ENCODE results near the gene BIN1.

The BIN1 gene

DNA sequence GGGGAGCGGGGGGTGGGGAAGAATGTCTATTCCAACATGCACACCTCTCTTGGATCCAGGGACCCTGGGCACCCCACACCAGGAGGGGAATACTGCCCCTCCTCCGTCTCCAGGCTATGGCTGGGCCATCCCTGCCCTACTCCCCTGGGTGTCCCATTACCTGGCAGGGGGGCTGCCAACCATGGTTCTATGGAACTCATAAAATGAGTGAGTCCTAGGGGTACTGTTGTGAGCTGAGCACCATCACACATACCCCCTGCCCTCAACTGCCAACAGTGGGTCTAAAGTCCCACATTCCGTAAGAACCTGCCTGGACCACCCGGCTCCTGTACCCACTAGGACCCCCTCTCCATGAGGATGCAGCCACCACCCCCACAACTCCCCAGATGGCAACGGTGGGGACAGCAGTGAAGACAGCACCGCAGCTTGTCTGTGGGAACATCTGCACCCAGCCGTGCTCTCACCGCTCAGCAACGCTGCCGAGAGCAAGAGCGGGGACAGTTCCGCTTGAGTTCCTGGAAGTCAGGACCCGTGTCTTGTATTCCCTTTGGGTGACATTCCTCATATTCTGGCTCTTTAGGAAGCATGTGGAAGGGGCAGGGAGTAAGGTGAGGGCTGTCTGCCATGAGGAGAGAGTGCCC, 41.5 kb downstream of the BIN1 start:
- TF ChIP-seq POLR2A (IDR thresholded peaks at IDR 0.05; ENCODE audit: low read depth, low read length) (no peak), POU2F2 (IDR thresholded peaks at IDR 0.05; ENCODE audit: low read depth, low read length) (no peak), TAF1 (IDR thresholded peaks at IDR 0.05; ENCODE audit: low read depth, low read length) (no peak), POLR2AphosphoS5 (IDR thresholded peaks at IDR 0.05; ENCODE audit: low read depth, low read length) (no peak), SPI1 (IDR thresholded peaks at IDR 0.05; ENCODE audit: low read depth, low read length) (no peak), PAX5 (IDR thresholded peaks at IDR 0.05; ENCODE audit: insufficient read depth, low read length, severe bottlenecking) (no peak)
- FAIRE-seq, result peak; percentile 5
- no peak for DNase-seq (ENCODE audit: insufficient read length, low spot score)

DNA sequence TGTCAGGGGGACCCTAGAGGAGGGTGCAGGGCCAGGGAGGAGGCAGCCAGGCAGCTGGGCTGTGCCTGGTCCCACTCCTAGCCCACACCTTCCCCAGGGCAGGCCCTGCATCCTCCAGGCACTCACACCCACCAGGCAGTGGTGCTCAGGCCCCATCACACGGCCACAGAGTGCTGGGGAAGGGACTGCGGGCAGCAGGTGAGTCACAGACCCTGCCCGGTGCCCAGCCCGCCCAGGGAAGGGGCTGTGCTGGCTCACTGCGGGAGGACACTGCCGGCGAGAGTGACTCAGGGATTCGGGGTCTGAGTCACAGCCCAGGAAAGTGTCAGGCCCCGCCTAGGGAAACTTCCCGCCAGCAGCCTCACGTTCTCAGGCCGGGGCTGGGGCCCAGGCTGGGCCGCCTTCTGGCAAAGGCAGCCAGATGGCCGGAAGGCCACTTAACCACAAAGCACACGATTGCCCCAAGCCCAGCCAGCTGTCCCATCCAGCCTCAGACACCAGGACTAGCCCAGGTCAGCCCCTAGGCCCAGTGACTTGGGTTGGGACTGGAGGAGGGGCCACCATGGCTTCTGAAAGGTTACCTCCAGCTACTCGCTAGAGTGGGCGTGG, 42.2 kb downstream of the BIN1 start:
- peak; percentile 82 for FAIRE-seq
- DNase-seq (ENCODE audit: insufficient read length, low spot score), result peak; percentile 86
- no peak for TF ChIP-seq SPI1 (IDR thresholded peaks at IDR 0.05; ENCODE audit: low read depth, low read length)
- TF ChIP-seq POLR2A (IDR thresholded peaks at IDR 0.05; ENCODE audit: low read depth, low read length), result no peak
- no peak for TF ChIP-seq POLR2AphosphoS5 (IDR thresholded peaks at IDR 0.05; ENCODE audit: low read depth, low read length)
- TF ChIP-seq POU2F2 (IDR thresholded peaks at IDR 0.05; ENCODE audit: low read depth, low read length), result no peak
- TF ChIP-seq TAF1 (IDR thresholded peaks at IDR 0.05; ENCODE audit: low read depth, low read length), result no peak
- TF ChIP-seq PAX5 (IDR thresholded peaks at IDR 0.05; ENCODE audit: insufficient read depth, low read length, severe bottlenecking), result no peak

DNA sequence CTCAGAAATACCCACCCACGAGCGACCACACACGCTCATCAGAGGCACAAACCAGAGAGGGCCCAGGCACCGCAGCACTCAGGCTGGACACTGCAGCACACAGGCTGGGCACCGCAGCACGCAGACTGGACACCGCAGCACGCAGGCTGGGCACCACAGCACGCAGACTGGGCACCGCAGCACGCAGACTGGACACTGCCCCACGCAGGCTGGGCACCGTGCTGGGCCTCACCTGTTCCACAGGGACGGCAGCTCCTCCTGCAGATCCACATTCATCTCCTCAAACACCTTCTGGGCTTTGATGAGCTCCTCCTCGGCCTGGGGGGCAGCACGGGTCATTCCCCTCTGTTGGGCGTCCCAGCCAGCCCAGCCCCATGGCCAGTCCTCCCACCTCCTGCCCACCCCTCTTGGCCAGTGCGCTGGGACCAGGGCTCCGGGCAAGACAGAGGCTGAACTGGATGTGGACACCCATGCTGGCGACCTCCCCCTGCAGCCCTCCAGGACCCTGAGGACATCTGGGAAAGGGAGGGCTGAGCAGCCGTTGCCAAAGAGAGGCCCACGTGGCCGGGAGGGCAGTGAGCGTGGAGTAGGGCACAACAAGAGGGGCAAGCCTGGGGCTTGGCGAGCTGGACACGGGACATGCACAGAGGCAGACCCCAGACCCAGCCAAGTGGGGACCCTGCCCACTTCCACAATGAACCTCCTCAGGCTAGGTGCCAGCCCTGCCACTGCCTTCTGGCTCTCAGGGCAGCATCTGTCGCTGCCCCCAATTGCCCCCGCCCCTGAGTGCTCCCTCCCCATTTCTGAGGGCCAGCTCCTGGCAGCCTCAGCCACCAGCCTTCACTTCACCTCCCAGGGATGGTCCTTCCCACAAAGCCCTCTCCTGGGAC, 43.0 kb downstream of the BIN1 start:
- no peak for FAIRE-seq
- TF ChIP-seq POLR2AphosphoS5 (IDR thresholded peaks at IDR 0.05; ENCODE audit: low read depth, low read length) (no peak), PAX5 (IDR thresholded peaks at IDR 0.05; ENCODE audit: insufficient read depth, low read length, severe bottlenecking) (no peak), TAF1 (IDR thresholded peaks at IDR 0.05; ENCODE audit: low read depth, low read length) (no peak), POLR2A (IDR thresholded peaks at IDR 0.05; ENCODE audit: low read depth, low read length) (no peak), SPI1 (IDR thresholded peaks at IDR 0.05; ENCODE audit: low read depth, low read length) (no peak)
- no peak for DNase-seq (ENCODE audit: insufficient read length, low spot score)

DNA sequence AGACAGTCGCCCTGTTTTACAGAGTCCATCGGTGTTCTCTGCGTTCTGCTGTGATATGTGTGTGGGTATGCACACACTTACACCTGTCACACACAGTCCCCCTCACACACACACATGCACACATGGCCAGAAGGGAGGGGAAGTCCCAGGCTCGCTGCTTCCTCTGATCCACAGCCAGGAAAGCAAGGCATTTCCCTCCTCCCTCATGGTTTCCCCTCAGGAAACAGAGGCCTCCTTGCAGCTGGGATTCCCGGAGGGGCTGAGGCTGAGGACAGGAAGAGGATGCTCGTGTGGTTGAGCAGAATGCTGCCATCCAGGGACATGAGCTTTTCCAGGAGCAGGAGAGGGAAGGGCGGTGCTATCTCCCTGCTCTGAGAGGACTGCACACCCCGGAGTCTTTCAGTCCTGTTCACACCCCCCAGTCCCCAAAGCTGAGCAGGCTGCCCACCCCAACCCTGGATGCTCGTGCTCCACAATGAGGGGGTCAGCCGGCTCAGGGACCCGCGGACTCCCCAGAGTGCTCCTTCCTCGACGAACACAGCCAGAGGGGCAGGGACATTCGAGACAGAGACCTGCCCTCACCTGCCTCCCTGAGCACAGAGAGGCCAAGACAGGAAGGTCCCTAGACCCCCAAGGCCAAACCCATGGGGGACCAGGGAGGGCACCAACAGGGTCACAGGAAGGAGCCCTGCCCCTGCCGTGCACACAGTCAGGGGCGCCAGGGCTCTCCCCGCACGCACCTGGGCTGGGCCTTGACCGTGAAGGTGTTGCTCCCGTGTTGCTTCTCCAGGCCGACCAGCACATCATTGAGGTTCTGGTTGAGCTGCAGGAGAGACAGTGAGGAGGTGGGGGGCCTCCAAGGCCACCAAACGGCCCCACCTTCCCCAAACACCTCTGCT, 45.3 kb downstream of the BIN1 start:
- DNase-seq (ENCODE audit: insufficient read length, low spot score) (no peak), FAIRE-seq (no peak)
- TF ChIP-seq POLR2A (IDR thresholded peaks at IDR 0.05; ENCODE audit: low read depth, low read length) (no peak), TAF1 (IDR thresholded peaks at IDR 0.05; ENCODE audit: low read depth, low read length) (no peak), SPI1 (IDR thresholded peaks at IDR 0.05; ENCODE audit: low read depth, low read length) (no peak), POLR2AphosphoS5 (IDR thresholded peaks at IDR 0.05; ENCODE audit: low read depth, low read length) (no peak), POU2F2 (IDR thresholded peaks at IDR 0.05; ENCODE audit: low read depth, low read length) (no peak), PAX5 (IDR thresholded peaks at IDR 0.05; ENCODE audit: insufficient read depth, low read length, severe bottlenecking) (no peak)

DNA sequence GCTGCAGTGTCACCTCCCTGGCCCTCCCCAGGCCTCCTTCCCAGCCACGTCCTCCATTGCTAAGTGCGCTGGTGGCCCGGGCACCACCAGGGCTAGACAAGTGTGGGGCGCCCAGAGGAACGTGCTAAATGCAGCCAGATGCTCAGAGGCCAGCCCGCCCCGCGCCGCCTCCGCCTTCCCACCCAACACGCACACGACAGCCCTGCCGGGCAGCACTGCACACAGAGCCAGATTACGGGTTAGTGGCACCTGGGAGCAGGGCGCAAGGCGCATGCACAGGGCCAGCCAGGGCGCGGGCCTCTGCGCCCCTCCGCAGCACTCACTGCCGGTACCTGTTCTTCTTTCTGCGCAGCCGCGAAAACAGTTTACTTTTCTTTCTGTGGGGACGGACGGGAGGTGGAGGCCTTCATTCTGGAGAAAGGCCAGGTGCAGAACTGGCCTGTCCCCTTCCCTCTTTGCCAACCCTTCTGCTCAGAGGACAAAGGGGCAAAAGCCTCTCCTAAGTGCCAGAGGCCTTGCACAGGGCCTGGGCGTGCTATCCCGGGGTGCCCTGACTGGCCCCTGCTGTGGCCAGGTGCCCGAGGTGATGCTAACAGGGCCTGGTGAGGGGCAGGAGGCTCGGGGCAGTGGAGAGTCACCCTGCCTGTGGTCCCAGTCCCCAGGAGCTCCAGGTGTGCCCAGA, 46.5 kb downstream of the BIN1 start:
- FAIRE-seq, result no peak

DNA sequence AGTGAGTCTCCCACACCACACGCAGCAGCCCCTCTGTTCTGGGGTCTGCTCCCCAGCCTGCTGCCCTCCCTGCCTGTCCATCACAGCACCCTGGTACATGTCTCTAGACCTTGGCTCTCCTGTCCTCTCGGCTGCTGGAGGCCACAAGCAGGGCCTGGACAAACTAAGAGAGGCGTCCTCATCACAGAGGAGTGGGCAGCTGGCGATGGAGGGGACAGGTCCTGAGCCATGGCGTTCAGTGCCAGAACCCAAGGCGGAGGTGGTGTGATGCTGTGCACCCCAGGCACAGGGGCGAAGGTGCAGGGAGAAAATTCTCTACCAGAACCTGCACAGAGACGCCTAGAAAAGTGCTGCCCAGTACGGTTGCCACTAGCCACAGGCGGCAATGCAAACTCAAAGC, 47.4 kb downstream of the BIN1 start:
- TF ChIP-seq POLR2A (IDR thresholded peaks at IDR 0.05; ENCODE audit: low read depth, low read length) (no peak), SPI1 (IDR thresholded peaks at IDR 0.05; ENCODE audit: low read depth, low read length) (no peak), TAF1 (IDR thresholded peaks at IDR 0.05; ENCODE audit: low read depth, low read length) (no peak), POLR2AphosphoS5 (IDR thresholded peaks at IDR 0.05; ENCODE audit: low read depth, low read length) (no peak), PAX5 (IDR thresholded peaks at IDR 0.05; ENCODE audit: insufficient read depth, low read length, severe bottlenecking) (no peak), POU2F2 (IDR thresholded peaks at IDR 0.05; ENCODE audit: low read depth, low read length) (no peak)
- no peak for FAIRE-seq
- no peak for DNase-seq (ENCODE audit: insufficient read length, low spot score)

More for the DNA sequence above, 46.5 kb downstream of the BIN1 start:
- TF ChIP-seq TAF1 (IDR thresholded peaks at IDR 0.05; ENCODE audit: low read depth, low read length) (no peak), POU2F2 (IDR thresholded peaks at IDR 0.05; ENCODE audit: low read depth, low read length) (no peak), PAX5 (IDR thresholded peaks at IDR 0.05; ENCODE audit: insufficient read depth, low read length, severe bottlenecking) (no peak), POLR2AphosphoS5 (IDR thresholded peaks at IDR 0.05; ENCODE audit: low read depth, low read length) (no peak), POLR2A (IDR thresholded peaks at IDR 0.05; ENCODE audit: low read depth, low read length) (no peak), SPI1 (IDR thresholded peaks at IDR 0.05; ENCODE audit: low read depth, low read length) (no peak)
- no peak for DNase-seq (ENCODE audit: insufficient read length, low spot score)

DNA sequence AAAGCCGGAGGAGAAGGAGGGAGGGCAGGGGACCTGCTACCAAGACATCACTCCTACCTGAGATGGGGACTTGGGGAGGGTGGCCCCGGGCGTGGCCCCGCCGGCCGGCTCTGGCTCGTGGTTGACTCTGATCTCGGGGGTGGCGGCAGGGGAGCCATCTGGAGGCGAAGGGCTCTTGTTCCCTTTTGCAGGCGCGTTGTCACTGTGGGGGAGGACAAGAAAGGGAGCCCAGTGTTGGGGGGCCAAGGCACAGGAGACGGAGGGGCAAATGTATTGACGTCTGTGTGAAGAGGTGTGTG, 48.1 kb downstream of the BIN1 start:
- no peak for DNase-seq (ENCODE audit: insufficient read length, low spot score)
- no peak for TF ChIP-seq PAX5 (IDR thresholded peaks at IDR 0.05; ENCODE audit: insufficient read depth, low read length, severe bottlenecking)
- no peak for TF ChIP-seq POU2F2 (IDR thresholded peaks at IDR 0.05; ENCODE audit: low read depth, low read length)
- no peak for TF ChIP-seq POLR2A (IDR thresholded peaks at IDR 0.05; ENCODE audit: low read depth, low read length)
- no peak for TF ChIP-seq SPI1 (IDR thresholded peaks at IDR 0.05; ENCODE audit: low read depth, low read length)
- TF ChIP-seq POLR2AphosphoS5 (IDR thresholded peaks at IDR 0.05; ENCODE audit: low read depth, low read length), result no peak
- no peak for TF ChIP-seq TAF1 (IDR thresholded peaks at IDR 0.05; ENCODE audit: low read depth, low read length)
- no peak for FAIRE-seq

DNA sequence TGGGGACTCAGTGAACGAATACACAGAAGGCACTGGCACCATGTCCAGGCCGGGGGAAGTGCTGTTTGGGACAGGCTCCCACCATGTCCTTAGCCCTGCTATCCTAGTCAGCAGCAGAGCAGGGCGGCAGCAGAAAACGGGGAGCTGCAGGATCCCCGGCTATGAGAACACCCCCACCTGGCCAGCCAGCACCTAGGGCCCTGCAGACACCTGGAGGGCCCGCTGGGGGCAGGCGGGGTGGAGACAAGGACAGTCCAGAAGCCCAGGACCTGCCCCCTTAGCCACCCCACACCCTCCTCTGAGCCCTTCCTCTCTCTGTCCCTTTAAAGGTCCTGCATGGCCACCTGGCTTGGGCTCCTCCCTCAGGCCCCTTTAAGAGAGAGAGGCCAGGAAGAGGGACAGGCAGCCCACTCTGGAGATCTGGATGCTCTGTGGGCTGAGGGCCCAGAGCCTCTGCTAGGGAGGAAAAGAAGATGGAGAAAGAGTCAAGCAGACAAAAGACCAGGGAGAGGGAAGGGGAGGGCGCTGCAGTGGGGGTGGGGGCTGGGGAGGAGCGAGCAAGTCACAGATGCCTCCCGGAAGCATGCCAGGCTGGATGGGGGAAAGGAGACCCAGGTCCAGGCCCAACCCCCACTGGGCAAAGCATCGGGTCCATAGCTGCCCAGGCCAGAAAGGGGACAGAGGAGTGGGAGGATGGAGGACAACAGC, 48.6 kb downstream of the BIN1 start:
- TF ChIP-seq PAX5 (IDR thresholded peaks at IDR 0.05; ENCODE audit: insufficient read depth, low read length, severe bottlenecking) (no peak), SPI1 (IDR thresholded peaks at IDR 0.05; ENCODE audit: low read depth, low read length) (no peak), TAF1 (IDR thresholded peaks at IDR 0.05; ENCODE audit: low read depth, low read length) (no peak), POU2F2 (IDR thresholded peaks at IDR 0.05; ENCODE audit: low read depth, low read length) (no peak), POLR2AphosphoS5 (IDR thresholded peaks at IDR 0.05; ENCODE audit: low read depth, low read length) (no peak), POLR2A (IDR thresholded peaks at IDR 0.05; ENCODE audit: low read depth, low read length) (no peak)
- FAIRE-seq (no peak), DNase-seq (ENCODE audit: insufficient read length, low spot score) (no peak)

Data from GM12891 (cell line).